A172 (cell line): Measurements from ENCODE around the gene STX11. TPM values are rescaled to one million over a fixed set of nuclear protein-coding genes. Genes with fewer than 3 reads are reported as not detected.

Experiments used
- DNase-seq: peaks from one replicate; pipeline ENCODE4 v3.0.0-alpha.2; 2015; ENCODE audit warnings: low spot score
- total RNA-seq: library from RNA; depleted of rRNA; stranded (reverse); fragments of >200 nt; shearing (Covaris generic); gene quantifications from 2 replicates; pipeline ENCODE4 v1.2.3, GENCODE V29; 2014; rRNA removed

Gene STX11
- total RNA-seq, 1 experiment from 2014 or later, result 0.88 TPM

GRCh38 chr6:144215402-144215931 lies 65.2 kb downstream of the STX11 start:
- peak; percentile 11 for DNase-seq

GRCh38 chr6:144215932-144216667 lies 65.8 kb downstream of the STX11 start:
- DNase-seq, result peak; percentile 93

- DNase-seq, result no peak
Observed at GRCh38 chr6:144216668-144217218, 66.4 kb downstream of the STX11 start.

GRCh38 chr6:144217264-144217663 lies 66.9 kb downstream of the STX11 start:
- DNase-seq, result no peak

- no peak for DNase-seq
Observed at GRCh38 chr6:144217797-144218196, 67.5 kb downstream of the STX11 start.

GRCh38 chr6:144219056-144219685 lies 68.9 kb downstream of the STX11 start:
- DNase-seq, result peak; percentile 51

GRCh38 chr6:144220031-144220790 lies 69.9 kb downstream of the STX11 start:
- DNase-seq, result no peak

GRCh38 chr6:144223686-144224085 lies 73.4 kb downstream of the STX11 start:
- no peak for DNase-seq

GRCh38 chr6:144231721-144232120 lies 81.4 kb downstream of the STX11 start:
- no peak for DNase-seq

- no peak for DNase-seq
Observed at GRCh38 chr6:144232176-144232831, 82.0 kb downstream of the STX11 start.

- DNase-seq, result no peak
Observed at GRCh38 chr6:144232832-144233230, 82.5 kb downstream of the STX11 start.

GRCh38 chr6:144234399-144234798 lies 84.1 kb downstream of the STX11 start:
- DNase-seq, result no peak

- DNase-seq, result no peak
Observed at GRCh38 chr6:144234935-144235334, 84.6 kb downstream of the STX11 start.

Other genes with a start within 250 kb of the STX11 start
- gene PLAGL1, start 142.3 kb upstream of the STX11 start, total RNA-seq, result 0.38 and 1.5 TPM in 2 replicates
- gene SF3B5, start 54.9 kb upstream of the STX11 start, total RNA-seq, result 118 and 150 TPM in 2 replicates
- gene UTRN, start 134.8 kb downstream of the STX11 start, total RNA-seq, result 31.9 and 37.0 TPM in 2 replicates